ENCODE results near the gene C14orf119. TPM values are rescaled to one million over a fixed set of nuclear protein-coding genes. Genes with fewer than 3 reads are reported as not detected.

C14orf119 gene
- total and polyA plus RNA-seq, 9 of the 15 experiments (the other 6 are each of a cell fraction or from before 2014, with no cell fraction given), result 36.7 to 251 (median 51.8) TPM

DNA sequence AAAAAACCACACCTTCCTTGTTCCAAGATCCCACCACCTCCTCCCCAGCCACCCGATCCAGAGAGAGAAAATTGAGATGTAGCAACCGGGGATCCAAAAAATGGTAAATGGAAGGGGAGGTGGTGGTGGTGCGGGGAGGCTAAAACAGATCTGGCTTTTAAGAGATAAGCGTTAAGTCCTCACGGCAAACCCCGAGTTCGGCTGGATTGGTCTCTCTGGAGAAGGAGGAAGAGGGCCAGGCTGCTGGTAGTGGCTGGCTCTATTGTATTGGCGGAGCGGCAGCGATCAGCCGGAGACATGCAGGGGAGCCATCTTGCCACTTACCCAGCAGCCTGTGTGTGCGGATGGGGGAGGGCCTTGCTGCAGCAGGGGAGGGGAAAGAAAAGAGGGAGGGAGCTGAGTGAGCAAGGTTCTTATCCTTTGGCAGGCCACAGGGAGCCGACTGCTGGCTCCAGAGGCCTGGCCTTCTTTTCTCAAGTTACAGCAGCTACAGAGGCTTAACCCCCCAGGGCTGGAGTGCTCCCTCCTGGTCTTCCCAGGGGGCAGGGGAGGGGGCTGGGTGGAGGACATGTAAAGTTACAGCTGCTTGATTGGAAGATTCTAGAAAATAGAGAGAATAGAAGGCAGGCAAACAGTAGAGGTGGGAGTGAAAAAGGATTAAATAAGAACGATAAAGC lies 23.9 kb upstream of the C14orf119 start (continued):
- TF ChIP-seq, protein P1, sequence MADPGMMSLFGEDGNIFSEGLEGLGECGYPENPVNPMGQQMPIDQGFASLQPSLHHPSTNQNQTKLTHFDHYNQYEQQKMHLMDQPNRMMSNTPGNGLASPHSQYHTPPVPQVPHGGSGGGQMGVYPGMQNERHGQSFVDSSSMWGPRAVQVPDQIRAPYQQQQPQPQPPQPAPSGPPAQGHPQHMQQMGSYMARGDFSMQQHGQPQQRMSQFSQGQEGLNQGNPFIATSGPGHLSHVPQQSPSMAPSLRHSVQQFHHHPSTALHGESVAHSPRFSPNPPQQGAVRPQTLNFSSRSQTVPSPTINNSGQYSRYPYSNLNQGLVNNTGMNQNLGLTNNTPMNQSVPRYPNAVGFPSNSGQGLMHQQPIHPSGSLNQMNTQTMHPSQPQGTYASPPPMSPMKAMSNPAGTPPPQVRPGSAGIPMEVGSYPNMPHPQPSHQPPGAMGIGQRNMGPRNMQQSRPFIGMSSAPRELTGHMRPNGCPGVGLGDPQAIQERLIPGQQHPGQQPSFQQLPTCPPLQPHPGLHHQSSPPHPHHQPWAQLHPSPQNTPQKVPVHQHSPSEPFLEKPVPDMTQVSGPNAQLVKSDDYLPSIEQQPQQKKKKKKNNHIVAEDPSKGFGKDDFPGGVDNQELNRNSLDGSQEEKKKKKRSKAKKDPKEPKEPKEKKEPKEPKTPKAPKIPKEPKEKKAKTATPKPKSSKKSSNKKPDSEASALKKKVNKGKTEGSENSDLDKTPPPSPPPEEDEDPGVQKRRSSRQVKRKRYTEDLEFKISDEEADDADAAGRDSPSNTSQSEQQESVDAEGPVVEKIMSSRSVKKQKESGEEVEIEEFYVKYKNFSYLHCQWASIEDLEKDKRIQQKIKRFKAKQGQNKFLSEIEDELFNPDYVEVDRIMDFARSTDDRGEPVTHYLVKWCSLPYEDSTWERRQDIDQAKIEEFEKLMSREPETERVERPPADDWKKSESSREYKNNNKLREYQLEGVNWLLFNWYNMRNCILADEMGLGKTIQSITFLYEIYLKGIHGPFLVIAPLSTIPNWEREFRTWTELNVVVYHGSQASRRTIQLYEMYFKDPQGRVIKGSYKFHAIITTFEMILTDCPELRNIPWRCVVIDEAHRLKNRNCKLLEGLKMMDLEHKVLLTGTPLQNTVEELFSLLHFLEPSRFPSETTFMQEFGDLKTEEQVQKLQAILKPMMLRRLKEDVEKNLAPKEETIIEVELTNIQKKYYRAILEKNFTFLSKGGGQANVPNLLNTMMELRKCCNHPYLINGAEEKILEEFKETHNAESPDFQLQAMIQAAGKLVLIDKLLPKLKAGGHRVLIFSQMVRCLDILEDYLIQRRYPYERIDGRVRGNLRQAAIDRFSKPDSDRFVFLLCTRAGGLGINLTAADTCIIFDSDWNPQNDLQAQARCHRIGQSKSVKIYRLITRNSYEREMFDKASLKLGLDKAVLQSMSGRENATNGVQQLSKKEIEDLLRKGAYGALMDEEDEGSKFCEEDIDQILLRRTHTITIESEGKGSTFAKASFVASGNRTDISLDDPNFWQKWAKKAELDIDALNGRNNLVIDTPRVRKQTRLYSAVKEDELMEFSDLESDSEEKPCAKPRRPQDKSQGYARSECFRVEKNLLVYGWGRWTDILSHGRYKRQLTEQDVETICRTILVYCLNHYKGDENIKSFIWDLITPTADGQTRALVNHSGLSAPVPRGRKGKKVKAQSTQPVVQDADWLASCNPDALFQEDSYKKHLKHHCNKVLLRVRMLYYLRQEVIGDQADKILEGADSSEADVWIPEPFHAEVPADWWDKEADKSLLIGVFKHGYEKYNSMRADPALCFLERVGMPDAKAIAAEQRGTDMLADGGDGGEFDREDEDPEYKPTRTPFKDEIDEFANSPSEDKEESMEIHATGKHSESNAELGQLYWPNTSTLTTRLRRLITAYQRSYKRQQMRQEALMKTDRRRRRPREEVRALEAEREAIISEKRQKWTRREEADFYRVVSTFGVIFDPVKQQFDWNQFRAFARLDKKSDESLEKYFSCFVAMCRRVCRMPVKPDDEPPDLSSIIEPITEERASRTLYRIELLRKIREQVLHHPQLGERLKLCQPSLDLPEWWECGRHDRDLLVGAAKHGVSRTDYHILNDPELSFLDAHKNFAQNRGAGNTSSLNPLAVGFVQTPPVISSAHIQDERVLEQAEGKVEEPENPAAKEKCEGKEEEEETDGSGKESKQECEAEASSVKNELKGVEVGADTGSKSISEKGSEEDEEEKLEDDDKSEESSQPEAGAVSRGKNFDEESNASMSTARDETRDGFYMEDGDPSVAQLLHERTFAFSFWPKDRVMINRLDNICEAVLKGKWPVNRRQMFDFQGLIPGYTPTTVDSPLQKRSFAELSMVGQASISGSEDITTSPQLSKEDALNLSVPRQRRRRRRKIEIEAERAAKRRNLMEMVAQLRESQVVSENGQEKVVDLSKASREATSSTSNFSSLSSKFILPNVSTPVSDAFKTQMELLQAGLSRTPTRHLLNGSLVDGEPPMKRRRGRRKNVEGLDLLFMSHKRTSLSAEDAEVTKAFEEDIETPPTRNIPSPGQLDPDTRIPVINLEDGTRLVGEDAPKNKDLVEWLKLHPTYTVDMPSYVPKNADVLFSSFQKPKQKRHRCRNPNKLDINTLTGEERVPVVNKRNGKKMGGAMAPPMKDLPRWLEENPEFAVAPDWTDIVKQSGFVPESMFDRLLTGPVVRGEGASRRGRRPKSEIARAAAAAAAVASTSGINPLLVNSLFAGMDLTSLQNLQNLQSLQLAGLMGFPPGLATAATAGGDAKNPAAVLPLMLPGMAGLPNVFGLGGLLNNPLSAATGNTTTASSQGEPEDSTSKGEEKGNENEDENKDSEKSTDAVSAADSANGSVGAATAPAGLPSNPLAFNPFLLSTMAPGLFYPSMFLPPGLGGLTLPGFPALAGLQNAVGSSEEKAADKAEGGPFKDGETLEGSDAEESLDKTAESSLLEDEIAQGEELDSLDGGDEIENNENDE (IDR thresholded peaks at IDR 0.05; ENCODE audit: low read depth, low read length), result no peak
- TF ChIP-seq ZNF764 (CRISPR knock-in tag; IDR thresholded peaks at IDR 0.05; ENCODE audit: low read depth), result no peak
- peak; percentile 67; the same call in 1 of the 2 replicates for TF ChIP-seq ZBTB7A (IDR thresholded peaks at IDR 0.05; ENCODE audit: borderline replicate concordance, control insufficient read depth, low read depth, low read length)
- TF ChIP-seq NFATC3 (IDR thresholded peaks at IDR 0.05), result no peak; the same call in none of the 2 replicates
- TF ChIP-seq, protein P2, sequence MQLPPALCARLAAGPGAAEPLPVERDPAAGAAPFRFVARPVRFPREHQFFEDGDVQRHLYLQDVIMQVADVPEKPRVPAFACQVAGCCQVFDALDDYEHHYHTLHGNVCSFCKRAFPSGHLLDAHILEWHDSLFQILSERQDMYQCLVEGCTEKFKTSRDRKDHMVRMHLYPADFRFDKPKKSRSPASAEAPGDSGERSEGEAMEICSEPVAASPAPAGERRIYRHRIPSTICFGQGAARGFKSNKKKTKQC (CRISPR knock-in tag; IDR thresholded peaks at IDR 0.05), result no peak
- no peak for TF ChIP-seq ZNF785 (CRISPR knock-in tag; IDR thresholded peaks at IDR 0.05)
- TF ChIP-seq RBM25 (IDR thresholded peaks at IDR 0.05; ENCODE audit: low read depth, low read length, severe bottlenecking), result no peak
- no peak for TF ChIP-seq TRIM28 (IDR thresholded peaks at IDR 0.05)
- TF ChIP-seq EWSR1 (IDR thresholded peaks at IDR 0.05; ENCODE audit: borderline replicate concordance, low read depth, partially characterized antibody), result no peak
- TF ChIP-seq ARID4B (CRISPR knock-in tag; IDR thresholded peaks at IDR 0.05), result 0 out of 2 replicates have a peak, but pooled peaks have one; percentile 29

Measured in K562 (cell line).